Mucosa of descending colon (tissue), 3 donors: ENCODE results near the gene DPH7. TPM values are rescaled to one million over a fixed set of nuclear protein-coding genes. Genes with fewer than 3 reads are reported as not detected.
"Not testable (repeated sequence)": the region's sequence is repeated elsewhere in the genome, so short reads cannot be mapped to it uniquely, and the experiment has no call there.

Experiments used
- ATAC-seq: fragments of 200-7000 bp; cut with Tn5 transposase; one replicate; pipeline ENCODE4 v1.9.1; 2020; ENCODE audit warnings: mild to moderate bottlenecking, moderate library complexity
- DNase-seq, 3 donors: peaks; one replicate each; pipeline ENCODE4 v3.0.0-alpha.2; 2020
- H3K36me3 ChIP-seq: fragments of 200-600 bp; one replicate; pipeline ENCODE4 v1.8.0; 2021; ENCODE audit warnings: low read depth, mild to moderate bottlenecking
- H3K4me1 ChIP-seq: fragments of 200-600 bp; one replicate; pipeline ENCODE4 v1.8.0; 2021; ENCODE audit warnings: low read depth, mild to moderate bottlenecking
- H3K4me3 ChIP-seq: fragments of 200-600 bp; one replicate; pipeline ENCODE4 v1.8.0; 2021; ENCODE audit warnings: mild to moderate bottlenecking
- H3K9me3 ChIP-seq: fragments of 200-600 bp; one replicate; pipeline ENCODE4 v1.8.0; 2021; ENCODE audit warnings: mild to moderate bottlenecking
- intact Hi-C, 2 donors: fragments of 100-400 bp; cut with DNase I in 1 of 2; cut with micrococcal nuclease in 1 of 2; formaldehyde crosslinking; loops; one replicate each; pipeline versions ENCODE4 v1.11.0 to v1.11.1; 2022; cut with DNase I, micrococcal nuclease
- total RNA-seq, 3 donors: library from RNA; stranded (reverse); fragmentation: NEBNext Ultra II Directional in 2 of 3; extraction: Animal tissue kit (Norgen Biotek cat#: 25700) in 2 of 3; gene quantifications; one replicate each; pipeline versions ENCODE4 v1.2.1 to v1.2.4, GENCODE V29; 2021 to 2023
- TF ChIP-seq, protein P1 (sequence below): fragments of 200-600 bp; IDR thresholded peaks from one replicate; pipeline ENCODE4 v1.8.0; 2022; ENCODE audit warnings: antibody characterized with exemption, mild to moderate bottlenecking
- donor health status: DM: no; HTN: no; CAD: no; lungs with moderate emphysema.
- donor health status: DM: no; HTN: no; CAD: no.
- donor health status: DM: no; HTN: yes; CAD: no.

Gene DPH7
- total RNA-seq, 3 donors from 2014 or later = 24.5 to 33.5 (median 29.3) TPM

GRCh38 chr9:137516144-137516917 lies 62.4 kb downstream of the DPH7 start:
- H3K9me3 ChIP-seq = no peaks in the 10 kb centered on the region
- H3K4me3 ChIP-seq = no peak overlapping the region
- H3K36me3 ChIP-seq = no peaks in the 10 kb centered on the region
- ATAC-seq (no peak), DNase-seq (peak in 1 of 3 donors; percentile 29)
- TF ChIP-seq, protein P1, sequence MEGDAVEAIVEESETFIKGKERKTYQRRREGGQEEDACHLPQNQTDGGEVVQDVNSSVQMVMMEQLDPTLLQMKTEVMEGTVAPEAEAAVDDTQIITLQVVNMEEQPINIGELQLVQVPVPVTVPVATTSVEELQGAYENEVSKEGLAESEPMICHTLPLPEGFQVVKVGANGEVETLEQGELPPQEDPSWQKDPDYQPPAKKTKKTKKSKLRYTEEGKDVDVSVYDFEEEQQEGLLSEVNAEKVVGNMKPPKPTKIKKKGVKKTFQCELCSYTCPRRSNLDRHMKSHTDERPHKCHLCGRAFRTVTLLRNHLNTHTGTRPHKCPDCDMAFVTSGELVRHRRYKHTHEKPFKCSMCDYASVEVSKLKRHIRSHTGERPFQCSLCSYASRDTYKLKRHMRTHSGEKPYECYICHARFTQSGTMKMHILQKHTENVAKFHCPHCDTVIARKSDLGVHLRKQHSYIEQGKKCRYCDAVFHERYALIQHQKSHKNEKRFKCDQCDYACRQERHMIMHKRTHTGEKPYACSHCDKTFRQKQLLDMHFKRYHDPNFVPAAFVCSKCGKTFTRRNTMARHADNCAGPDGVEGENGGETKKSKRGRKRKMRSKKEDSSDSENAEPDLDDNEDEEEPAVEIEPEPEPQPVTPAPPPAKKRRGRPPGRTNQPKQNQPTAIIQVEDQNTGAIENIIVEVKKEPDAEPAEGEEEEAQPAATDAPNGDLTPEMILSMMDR = no peak
- no peaks in the 10 kb centered on the region for H3K4me1 ChIP-seq
- intact Hi-C loops = no loop called here

DNA sequence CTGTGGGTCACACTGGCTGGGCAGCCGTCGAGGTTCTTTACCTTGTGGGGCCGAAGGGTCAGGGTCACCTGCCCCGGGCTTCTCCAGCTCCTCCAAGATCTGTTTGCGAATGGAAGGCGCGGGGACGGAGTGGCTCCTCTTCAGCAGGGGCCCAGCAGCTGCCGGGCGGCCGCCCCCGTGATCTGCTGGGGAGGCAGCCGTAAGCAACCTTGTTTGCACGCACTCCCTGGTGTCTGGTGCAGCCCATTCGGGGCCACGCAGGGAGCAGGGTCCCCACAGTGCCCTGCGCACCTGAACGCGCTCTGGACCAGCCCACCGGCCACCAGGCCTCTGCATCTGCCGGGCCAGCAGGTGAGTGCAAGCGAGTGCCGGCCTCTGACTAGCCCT lies 63.4 kb downstream of the DPH7 start:
- TF ChIP-seq, protein P1 = no peak
- intact Hi-C loops = no loop called here
- ATAC-seq = no peak

DNA sequence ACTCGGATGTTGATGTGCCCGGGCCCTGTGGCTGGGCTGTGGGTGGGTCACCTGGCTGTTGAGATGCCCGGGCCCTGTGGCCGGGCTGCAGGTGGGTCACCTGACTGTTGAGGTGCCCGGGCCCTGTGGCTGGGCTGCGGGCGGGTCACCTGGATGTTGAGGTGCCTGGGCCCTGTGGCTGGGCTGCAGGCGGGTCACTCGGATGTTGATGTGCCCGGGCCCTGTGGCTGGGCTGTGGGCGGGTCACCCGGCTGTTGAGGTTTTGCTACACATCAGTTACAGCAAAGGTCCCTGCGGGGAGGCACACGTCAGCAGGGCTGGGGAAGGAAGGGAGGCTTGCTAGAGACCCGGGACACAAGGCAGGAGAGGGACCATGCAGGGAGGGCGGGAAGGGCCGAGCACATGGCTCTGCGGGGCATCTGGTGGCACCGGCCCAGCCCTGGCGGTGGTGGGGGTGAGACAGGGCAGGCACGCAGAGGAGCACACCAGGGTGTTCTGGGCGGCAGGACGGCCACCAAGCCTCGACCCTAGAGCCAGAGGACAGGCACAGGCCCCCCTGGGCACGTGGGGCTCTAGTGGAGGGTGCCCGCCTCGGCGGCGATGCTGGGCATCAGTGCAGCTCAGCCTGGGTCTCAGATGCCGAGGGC lies 63.9 kb downstream of the DPH7 start:
- peak in 1 of 3 donors; percentile 46 for DNase-seq
- Histone ChIP-seq H3K4me1 (no peaks in the 10 kb centered on the region), H3K9me3 (no peaks in the 10 kb centered on the region), H3K36me3 (no peaks in the 10 kb centered on the region), H3K4me3 (no peak overlapping the region)
- intact Hi-C loops = no loop called here
- TF ChIP-seq, protein P1 = no peak
- ATAC-seq = no peak

More for the DNA sequence above, 63.4 kb downstream of the DPH7 start:
- no peaks in the 10 kb centered on the region for H3K36me3 ChIP-seq
- H3K9me3 ChIP-seq = no peaks in the 10 kb centered on the region
- H3K4me1 ChIP-seq = no peaks in the 10 kb centered on the region
- H3K4me3 ChIP-seq = no peak overlapping the region
- peak in 1 of 3 donors; percentile 46 for DNase-seq

DNA sequence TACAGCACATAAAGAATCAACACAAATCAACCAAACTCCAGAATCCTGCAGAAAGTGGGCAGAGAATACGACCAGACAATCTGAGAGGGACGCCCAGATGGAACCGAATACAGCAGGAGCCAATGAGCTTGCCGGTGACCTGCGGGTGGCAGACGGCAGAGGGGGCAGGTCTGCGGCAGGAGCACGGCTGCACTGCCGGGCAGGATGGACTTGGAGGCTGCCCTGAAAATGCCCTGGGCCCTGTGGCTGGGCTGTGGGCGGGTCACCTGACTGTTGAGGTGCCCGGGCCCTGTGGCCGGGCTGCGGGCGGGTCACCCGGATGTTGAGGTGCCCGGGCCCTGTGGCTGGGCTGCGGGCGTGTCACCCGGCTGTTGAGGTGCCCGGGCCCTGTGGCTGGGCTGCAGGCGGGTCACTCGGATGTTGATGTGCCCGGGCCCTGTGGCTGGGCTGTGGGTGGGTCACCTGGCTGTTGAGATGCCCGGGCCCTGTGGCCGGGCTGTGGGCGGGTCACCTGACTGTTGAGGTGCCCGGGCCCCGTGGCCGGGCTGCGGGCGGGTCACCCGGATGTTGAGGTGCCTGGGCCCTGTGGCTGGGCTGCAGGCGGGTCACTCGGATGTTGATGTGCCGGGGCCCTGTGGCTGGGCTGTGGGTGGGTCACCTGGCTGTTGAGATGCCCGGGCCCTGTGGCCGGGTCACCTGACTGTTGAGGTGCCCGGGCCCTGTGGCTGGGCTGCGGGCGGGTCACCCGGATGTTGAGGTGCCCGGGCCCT lies 64.7 kb downstream of the DPH7 start:
- DNase-seq (peak in 2 of 3 donors; percentile 57 to 63), ATAC-seq (peak; percentile 92)
- H3K4me1 ChIP-seq, H3K9me3 ChIP-seq, H3K4me3 ChIP-seq, H3K36me3 ChIP-seq, intact Hi-C loops: not testable (repeated sequence)

DNA sequence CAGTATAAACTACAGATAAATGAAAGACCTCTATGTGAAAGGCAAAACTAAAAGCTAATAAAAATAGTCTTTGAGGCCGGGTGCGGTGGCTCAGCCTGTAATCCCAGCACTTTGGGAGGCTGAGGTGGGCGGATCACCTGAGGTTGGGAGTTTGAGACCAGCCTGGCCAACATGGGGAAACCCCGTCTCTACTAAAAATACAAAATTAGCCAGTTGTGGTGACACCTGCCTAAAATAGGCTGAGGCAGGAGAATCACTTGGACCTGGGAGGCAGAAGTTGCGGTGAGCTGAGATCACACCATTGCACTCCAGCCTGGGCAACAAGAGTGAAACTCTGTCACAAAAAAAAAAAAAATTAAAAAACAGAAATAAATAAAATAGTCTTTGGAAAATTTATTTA lies 65.6 kb downstream of the DPH7 start:
- DNase-seq, H3K36me3 ChIP-seq, H3K4me3 ChIP-seq, ATAC-seq, H3K9me3 ChIP-seq, H3K4me1 ChIP-seq, intact Hi-C loops: not testable (repeated sequence)

GRCh38 chr9:137511758-137512463 lies 66.8 kb downstream of the DPH7 start:
- Histone ChIP-seq H3K4me3 (no peak overlapping the region), H3K9me3 (no peaks in the 10 kb centered on the region), H3K4me1 (no peaks in the 10 kb centered on the region), H3K36me3 (no peaks in the 10 kb centered on the region)
- TF ChIP-seq, protein P1 = no peak
- intact Hi-C loops = no loop called here
- DNase-seq (peak in 1 of 3 donors; percentile 30), ATAC-seq (no peak)

DNA sequence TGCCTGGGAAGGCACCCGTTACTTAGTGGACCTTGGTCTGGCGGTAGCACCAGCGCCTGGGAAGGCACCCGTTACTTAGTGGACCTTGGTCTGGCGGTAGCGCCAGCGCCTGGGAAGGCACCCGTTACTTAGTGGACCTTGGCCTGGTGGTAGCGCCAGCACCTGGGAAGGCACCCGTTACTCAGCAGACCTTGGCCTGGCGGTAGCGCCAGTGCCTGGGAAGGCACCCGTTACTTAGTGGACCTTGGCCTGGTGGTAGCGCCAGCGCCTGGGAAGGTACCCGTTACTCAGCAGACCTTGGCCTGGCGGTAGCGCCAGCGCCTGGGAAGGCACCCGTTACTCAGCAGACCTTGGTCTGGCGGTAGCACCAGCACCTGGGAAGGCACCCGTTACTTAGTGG lies 67.6 kb downstream of the DPH7 start:
- H3K4me3 ChIP-seq, H3K4me1 ChIP-seq, ATAC-seq, H3K36me3 ChIP-seq, H3K9me3 ChIP-seq, intact Hi-C loops: not testable (repeated sequence)
- DNase-seq = peak in 1 of 3 donors; percentile 52
